GM23338 (cell line): ENCODE measurements around the gene AOPEP. TPM values are rescaled to one million over a fixed set of nuclear protein-coding genes. Genes with fewer than 3 reads are reported as not detected.
A peak's percentile ranks its signal among the peaks of the same experiment; 100 is the strongest.

Source experiments
- ATAC-seq: fragments of 200-7000 bp; cut with Tn5 transposase; 3 replicates; pipeline ENCODE4 v1.9.1; 2020
- DNase-seq: peaks from one replicate; pipeline ENCODE4 v3.0.0-alpha.2; 2015; ENCODE audit warnings: low spot score
- H2AFZ ChIP-seq: fragments of 200-600 bp; sonication (generic); 2 replicates; pipeline ENCODE4 v1.8.0; 2016; ENCODE audit warnings: antibody characterized with exemption, mild to moderate bottlenecking, moderate library complexity
- H3F3A ChIP-seq: fragments of 200-600 bp; sonication (generic); replicated peaks from 2 replicates; pipeline ENCODE4 v1.8.0; 2017; ENCODE audit warnings: antibody characterized with exemption, mixed run types, low read depth
- H3K27ac ChIP-seq: fragments of 200-600 bp; sonication (generic); 2 replicates; pipeline ENCODE4 v1.6.1; 2016; ENCODE audit warnings: low read depth
- H3K27me3 ChIP-seq: fragments of 200-600 bp; sonication (generic); 2 replicates; pipeline ENCODE4 v1.8.0; 2016; ENCODE audit warnings: mild to moderate bottlenecking, mixed run types, moderate library complexity; ENCODE audit not compliant: insufficient read depth
- H3K36me3 ChIP-seq: fragments of 200-600 bp; sonication (generic); 2 replicates; pipeline ENCODE4 v1.8.0; 2016; ENCODE audit warnings: mild to moderate bottlenecking; ENCODE audit not compliant: insufficient read depth
- H3K4me1 ChIP-seq: fragments of 200-600 bp; sonication (generic); 2 replicates; pipeline ENCODE4 v1.8.0; 2016; ENCODE audit warnings: mild to moderate bottlenecking, moderate library complexity; ENCODE audit not compliant: insufficient read depth
- H3K4me2 ChIP-seq: fragments of 200-600 bp; sonication (generic); 2 replicates; pipeline ENCODE4 v1.7.1; 2017; ENCODE audit warnings: mixed run types
- H3K4me3 ChIP-seq: fragments of 200-600 bp; sonication (generic); 2 replicates; pipeline ENCODE4 v1.6.1; 2016; ENCODE audit warnings: mixed run types
- H3K79me2 ChIP-seq: fragments of 200-600 bp; sonication (generic); replicated peaks from 2 replicates; pipeline ENCODE4 v1.8.0; 2017; ENCODE audit warnings: mild to moderate bottlenecking; ENCODE audit not compliant: insufficient read depth
- H3K9me2 ChIP-seq: fragments of 200-600 bp; sonication (generic); 2 replicates; pipeline ENCODE4 v1.8.0; 2017; ENCODE audit not compliant: insufficient read depth
- H4K20me1 ChIP-seq: fragments of 200-600 bp; sonication (generic); replicated peaks from 2 replicates; pipeline ENCODE4 v1.8.0; 2017; ENCODE audit warnings: mild to moderate bottlenecking; ENCODE audit not compliant: insufficient read depth
- H3K27ac Mint-ChIP-seq: 2 replicates; pipeline ENCODE4 v1.8.0; 2020; ENCODE audit warnings: inconsistent platforms, mild to moderate bottlenecking, moderate library complexity, mixed read lengths
- H3K27me3 Mint-ChIP-seq: 3 replicates; pipeline ENCODE4 v1.8.0; 2022; ENCODE audit warnings: low read depth, mild to moderate bottlenecking, moderate library complexity, mixed read lengths, inconsistent platforms; ENCODE audit not compliant: insufficient read depth, poor library complexity
- H3K36me3 Mint-ChIP-seq: 3 replicates; pipeline ENCODE4 v1.8.0; 2021; ENCODE audit warnings: low read depth, mild to moderate bottlenecking, inconsistent platforms, moderate library complexity, mixed read lengths
- H3K4me1 Mint-ChIP-seq: 3 replicates; pipeline ENCODE4 v1.8.0; 2020; ENCODE audit warnings: mild to moderate bottlenecking, inconsistent platforms, mixed read lengths
- H3K4me3 Mint-ChIP-seq: 3 replicates; pipeline ENCODE4 v1.8.0; 2021; ENCODE audit warnings: moderate library complexity, mild to moderate bottlenecking, inconsistent platforms, mixed read lengths
- H3K9me3 Mint-ChIP-seq: 3 replicates; pipeline ENCODE4 v1.8.0; 2020; ENCODE audit warnings: moderate library complexity, mild to moderate bottlenecking, inconsistent platforms, mixed read lengths
- CTCF ChIP-seq, 2 experiments: fragments of 200-600 bp in 1 of 2; sonication (generic) in 1 of 2; conservative IDR thresholded peaks; 2 replicates each; pipeline versions ENCODE4 v1.5.1 to v1.6.1; 2016 to 2017; ENCODE audit warnings: antibody characterized with exemption in 2 of 2, low read depth in 2 of 2, mild to moderate bottlenecking in 2 of 2, moderate library complexity in 1 of 2
- ETS1 ChIP-seq: IDR thresholded peaks from 2 replicates; pipeline ENCODE4 v1.6.1; 2016; ENCODE audit warnings: antibody characterized with exemption
- JUNB ChIP-seq: IDR thresholded peaks from one replicate; pipeline ENCODE4 v1.6.1; 2016; ENCODE audit warnings: antibody characterized with exemption; ENCODE audit not compliant: unreplicated experiment
- REST ChIP-seq: IDR thresholded peaks from one replicate; pipeline ENCODE4 v1.6.1; 2018; ENCODE audit warnings: antibody characterized with exemption; ENCODE audit not compliant: unreplicated experiment
- ZNF114 ChIP-seq: fragments of 250-450 bp; sonication (Bioruptor Pico); IDR thresholded peaks from 2 replicates; pipeline ENCODE4 v1.5.0; 2020; ENCODE audit warnings: mild to moderate bottlenecking, moderate library complexity
- ZNF462 ChIP-seq: fragments of 250-450 bp; sonication (Bioruptor Pico); IDR thresholded peaks from 2 replicates; pipeline ENCODE4 v1.5.0; 2020; ENCODE audit warnings: mild to moderate bottlenecking, moderate library complexity
- polyA plus RNA-seq: library from polyadenylated mRNA; unstranded; fragments of >200 nt; fragmentation: Nextera tagmentation; extraction: Ambion mirVana; gene quantifications from 2 replicates; pipeline ENCODE4 v1.2.1, GENCODE V29; 2016
- total RNA-seq: library from RNA; depleted of rRNA; stranded (reverse); fragments of >200 nt; shearing (Covaris generic); gene quantifications from 2 replicates; pipeline ENCODE4 v1.2.3, GENCODE V29; 2014

The AOPEP gene
- total and polyA plus RNA-seq, 2 experiments from 2014 or later, result 7.0 to 16.5 TPM

- Histone ChIP-seq H3K27ac (no peak overlapping the region), H2AFZ (no peak overlapping the region), H4K20me1 (no peaks in the 10 kb centered on the region), H3K36me3 (no peaks in the 10 kb centered on the region), H3K4me3 (no peak overlapping the region), H3K4me1 (no peaks in the 10 kb centered on the region), H3K9me2 (no peaks in the 10 kb centered on the region), H3K4me2 (no peak overlapping the region), H3F3A (no peaks in the 10 kb centered on the region), H3K79me2 (peaks cover 25% of the 10 kb centered on the region), H3K27me3 (no peaks in the 10 kb centered on the region)
- H3K4me3 Mint-ChIP-seq, result no peak overlapping the region
- DNase-seq, result peak; percentile 17
- no peaks in the 10 kb centered on the region for H3K9me3 Mint-ChIP-seq
- ATAC-seq, result no peak
- no peaks in the 10 kb centered on the region; the same call in 2 of the 3 replicates for H3K4me1 Mint-ChIP-seq
- H3K27ac Mint-ChIP-seq, result no peak overlapping the region
- peaks cover 3% of the 10 kb centered on the region for H3K27me3 Mint-ChIP-seq
- no peaks in the 10 kb centered on the region for H3K36me3 Mint-ChIP-seq
- TF ChIP-seq ETS1 (no peak), ZNF114 (CRISPR knock-in tag) (no peak), CTCF (conservative IDR thresholded peaks at IDR 0.05; ENCODE audit: low read depth in 2 of 2) (peak in 1 of 2 experiments; percentile 10; a peak in 1 of 4 replicates), JUNB (no peak), REST (no peak)
Measured at GRCh38 chr9:94729199-94729598, 2.7 kb downstream of the AOPEP start.

GRCh38 chr9:94734054-94734754 lies 7.7 kb downstream of the AOPEP start:
- DNase-seq, result no peak
- no peak overlapping the region for H3K4me3 ChIP-seq
- no peak for TF ChIP-seq ZNF462 (CRISPR knock-in tag)

More at GRCh38 chr9:94734054-94734754, 7.7 kb downstream of the AOPEP start:
- no peak overlapping the region for H3K27ac Mint-ChIP-seq
- no peaks in the 10 kb centered on the region for H3K36me3 Mint-ChIP-seq
- no peaks in the 10 kb centered on the region for H3K9me2 ChIP-seq
- H3K27me3 Mint-ChIP-seq, result no peaks in the 10 kb centered on the region
- H3K27ac ChIP-seq, result no peak overlapping the region
- H3K79me2 ChIP-seq, result peaks cover 17% of the 10 kb centered on the region
- H3K4me1 Mint-ChIP-seq, result no peaks in the 10 kb centered on the region
- no peaks in the 10 kb centered on the region for H3K9me3 Mint-ChIP-seq
- no peaks in the 10 kb centered on the region for H3F3A ChIP-seq
- H4K20me1 ChIP-seq, result peaks cover 3% of the 10 kb centered on the region
- H2AFZ ChIP-seq, result no peak overlapping the region
- H3K4me3 Mint-ChIP-seq, result no peak overlapping the region
- no peak overlapping the region for H3K4me2 ChIP-seq
- H3K27me3 ChIP-seq, result no peaks in the 10 kb centered on the region
- no peaks in the 10 kb centered on the region for H3K4me1 ChIP-seq
- ATAC-seq, result no peak
- no peaks in the 10 kb centered on the region for H3K36me3 ChIP-seq
